C4-2B (cell line): ENCODE data around the gene COQ3.

ENCODE experiments used
- H3K27ac ChIP-seq: fragments of 450-650 bp; 2 replicates; pipeline ENCODE4 v1.5.1; 2017
- ZFX ChIP-seq: fragments of 450-650 bp; IDR thresholded peaks from 2 replicates; pipeline ENCODE4 v1.6.1; 2017
- TF ChIP-seq, protein P1 (sequence below): fragments of 450-650 bp; conservative IDR thresholded peaks from 2 replicates; pipeline ENCODE4 v1.5.1; 2017; ENCODE audit warnings: mild to moderate bottlenecking

Gene COQ3

DNA sequence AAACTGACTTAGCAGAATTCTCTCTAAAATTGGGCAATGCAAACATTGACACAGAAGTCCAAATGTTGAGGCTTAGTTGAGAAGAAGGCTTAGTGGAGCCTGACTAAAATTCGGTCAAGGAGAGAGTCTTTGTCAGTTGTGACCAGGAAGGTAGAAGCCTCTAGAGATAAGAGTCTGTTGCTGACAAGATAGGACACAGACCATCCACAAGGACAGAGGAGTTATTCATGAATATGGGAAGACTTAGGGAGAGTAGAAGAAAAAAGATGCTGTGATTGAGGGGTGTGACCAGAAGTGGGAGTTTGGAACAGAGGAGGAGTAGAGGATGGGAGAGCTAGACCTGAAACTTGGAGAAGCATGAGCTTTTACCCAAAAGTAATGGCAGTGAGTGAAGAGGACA, 37.4 kb downstream of the COQ3 start:
- no peak overlapping the region for H3K27ac ChIP-seq
- TF ChIP-seq ZFX, result no peak
- TF ChIP-seq, protein P1, sequence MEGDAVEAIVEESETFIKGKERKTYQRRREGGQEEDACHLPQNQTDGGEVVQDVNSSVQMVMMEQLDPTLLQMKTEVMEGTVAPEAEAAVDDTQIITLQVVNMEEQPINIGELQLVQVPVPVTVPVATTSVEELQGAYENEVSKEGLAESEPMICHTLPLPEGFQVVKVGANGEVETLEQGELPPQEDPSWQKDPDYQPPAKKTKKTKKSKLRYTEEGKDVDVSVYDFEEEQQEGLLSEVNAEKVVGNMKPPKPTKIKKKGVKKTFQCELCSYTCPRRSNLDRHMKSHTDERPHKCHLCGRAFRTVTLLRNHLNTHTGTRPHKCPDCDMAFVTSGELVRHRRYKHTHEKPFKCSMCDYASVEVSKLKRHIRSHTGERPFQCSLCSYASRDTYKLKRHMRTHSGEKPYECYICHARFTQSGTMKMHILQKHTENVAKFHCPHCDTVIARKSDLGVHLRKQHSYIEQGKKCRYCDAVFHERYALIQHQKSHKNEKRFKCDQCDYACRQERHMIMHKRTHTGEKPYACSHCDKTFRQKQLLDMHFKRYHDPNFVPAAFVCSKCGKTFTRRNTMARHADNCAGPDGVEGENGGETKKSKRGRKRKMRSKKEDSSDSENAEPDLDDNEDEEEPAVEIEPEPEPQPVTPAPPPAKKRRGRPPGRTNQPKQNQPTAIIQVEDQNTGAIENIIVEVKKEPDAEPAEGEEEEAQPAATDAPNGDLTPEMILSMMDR, result no peak

GRCh38 chr6:99354983-99355382, 39.0 kb downstream of the COQ3 start:
- no peak overlapping the region for H3K27ac ChIP-seq
- TF ChIP-seq, protein P1, result no peak
- no peak for TF ChIP-seq ZFX

DNA sequence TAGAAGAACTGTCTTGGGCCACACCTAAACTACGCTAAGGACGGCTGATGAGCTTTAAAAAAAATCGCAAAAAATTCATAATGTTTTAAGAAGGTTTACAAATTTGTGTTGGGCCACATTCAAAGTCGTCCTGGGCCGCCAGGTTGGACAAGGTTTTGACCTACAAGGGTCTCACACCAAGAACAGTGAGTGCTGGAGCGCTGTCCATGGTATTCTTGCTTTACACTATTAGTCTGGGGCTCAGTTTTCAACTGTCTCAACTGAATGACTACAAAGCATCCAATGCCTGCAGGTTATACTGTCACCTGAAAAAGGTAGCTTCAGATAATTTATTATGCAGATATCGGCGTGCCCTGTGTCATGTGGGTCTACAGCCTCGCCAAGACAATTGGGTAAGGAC, 40.9 kb downstream of the COQ3 start:
- no peak overlapping the region for H3K27ac ChIP-seq
- TF ChIP-seq, protein P1, result no peak
- no peak for TF ChIP-seq ZFX

GRCh38 chr6:99350573-99350972, 43.4 kb downstream of the COQ3 start:
- no peak for TF ChIP-seq ZFX
- TF ChIP-seq, protein P1, result no peak
- no peak overlapping the region for H3K27ac ChIP-seq

DNA sequence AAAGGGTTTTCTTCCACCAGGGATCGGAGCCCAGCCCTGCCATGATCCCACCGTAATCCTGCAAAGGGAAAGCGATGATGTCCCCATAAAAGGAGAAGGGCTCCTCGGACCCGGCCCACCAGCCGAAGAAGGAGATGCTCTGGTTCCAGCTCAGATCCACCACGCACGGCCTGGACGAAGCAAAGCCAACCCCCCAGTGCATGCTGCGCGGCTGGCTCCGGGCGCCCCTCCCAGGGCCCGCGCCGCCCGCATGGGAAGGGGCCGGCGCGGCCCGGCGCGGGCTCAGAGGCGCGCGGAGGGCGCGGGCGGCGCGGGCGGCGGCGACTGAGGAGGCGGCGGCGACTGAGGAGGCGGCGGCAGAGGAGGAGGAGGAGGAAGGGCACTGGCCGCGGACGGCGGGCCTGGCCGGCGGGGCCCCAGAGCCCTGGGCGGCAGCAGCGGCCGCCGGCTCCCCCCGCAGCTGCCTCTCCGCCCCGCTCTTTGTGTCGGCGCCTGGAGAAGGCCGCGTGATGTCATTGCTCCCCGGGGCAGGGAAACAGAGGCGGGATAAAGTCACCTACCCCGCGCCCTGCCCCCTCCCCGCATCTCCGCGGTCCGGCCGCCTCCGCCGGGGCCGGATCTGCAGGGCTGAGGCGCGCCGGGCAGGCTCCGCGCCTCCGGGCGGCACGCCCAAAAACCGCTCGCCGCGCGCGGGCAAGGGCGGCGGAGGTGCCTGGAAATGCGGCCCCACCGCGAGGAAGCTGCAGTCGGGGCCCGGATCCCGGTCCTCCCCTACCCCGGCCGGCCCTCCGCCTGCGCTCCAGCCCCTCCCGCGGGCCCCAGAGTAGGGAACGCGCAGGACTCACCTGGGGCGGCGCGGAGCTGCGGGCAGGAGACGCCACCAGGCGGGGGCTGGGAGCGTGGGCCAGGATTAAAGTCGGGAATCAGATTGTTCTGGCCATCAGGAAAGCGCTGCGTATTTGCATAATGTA, 44.5 kb downstream of the COQ3 start, which contains the start of gene FAXC:
Gene FAXC (minus strand): TSS at position 504 of the 971 bp plus-strand sequence. CDS start 302 bp downstream, at position 202.
- peak within 1 kb of the TSS; percentile 79 for H3K27ac ChIP-seq
- TF ChIP-seq, protein P1, result peak; percentile 61
- peak; percentile 81 for TF ChIP-seq ZFX

DNA sequence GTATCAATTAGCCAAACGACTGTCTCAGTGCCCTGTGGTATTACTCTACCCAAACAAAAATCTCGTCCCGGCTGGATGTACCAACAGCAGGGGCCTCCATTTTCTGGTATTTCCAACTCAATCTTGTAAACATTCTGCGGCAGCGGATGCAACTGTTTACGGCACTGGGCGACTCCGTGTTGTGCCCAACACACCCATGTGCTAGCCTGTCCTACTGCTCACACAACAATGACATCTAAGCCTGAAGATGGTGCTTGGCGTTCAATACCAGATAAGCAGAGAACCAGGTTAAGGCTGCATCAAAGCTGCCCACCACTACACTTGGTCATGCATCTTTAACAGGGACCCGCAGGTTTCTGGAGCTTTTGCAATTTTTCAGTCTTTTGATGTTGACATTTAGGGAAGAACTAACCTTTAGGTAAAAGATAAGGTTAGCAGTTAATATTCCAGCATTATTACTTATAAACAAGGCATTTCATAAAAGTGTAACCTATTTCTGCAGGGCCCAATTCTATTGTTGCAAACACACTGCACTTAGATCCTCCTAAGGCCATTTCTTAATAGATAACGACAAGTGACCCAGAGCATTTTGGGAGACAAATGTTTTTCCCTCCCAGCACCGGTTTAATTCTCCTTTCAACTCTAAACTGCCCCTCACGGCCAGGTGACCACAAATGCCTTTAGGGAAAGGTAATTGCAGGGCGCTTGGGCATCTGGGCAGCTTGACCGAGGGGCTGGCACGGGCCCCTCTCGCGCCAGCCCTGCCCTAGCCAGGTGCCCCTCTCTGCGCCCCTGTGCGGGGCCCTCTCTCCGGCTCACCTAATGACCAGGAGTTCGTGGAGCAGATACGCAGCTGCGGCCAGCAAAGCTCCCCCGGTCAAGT, 45.5 kb downstream of the COQ3 start:
- peak overlapping the region; percentile 79; the same call in 1 of the 2 replicates for H3K27ac ChIP-seq
- no peak for TF ChIP-seq ZFX
- TF ChIP-seq, protein P1, result no peak
